GM19438 (cell line): ENCODE results near the gene SLC35A3.
"Not testable (repeated sequence)": the region's sequence is repeated elsewhere in the genome, so short reads cannot be mapped to it uniquely, and the experiment has no call there.

Experiments used
- ATAC-seq: cut with Tn5 transposase; IDR thresholded peaks from one replicate; pipeline ENCODE4 v1.9.1; 2021; ENCODE audit warnings: low read depth; ENCODE audit not compliant: unreplicated experiment

The SLC35A3 gene

GRCh38 chr1:99969729-99970621 is at the start of gene SLC35A3:
SLC35A3 (plus strand) TSS chr1:99969996; CDS start chr1:99993555, 23,559 bp downstream.
- ATAC-seq = peak; percentile 90

- ATAC-seq = no peak
Observed at GRCh38 chr1:99934801-99935200, 35.0 kb upstream of the SLC35A3 start.

- no peak for ATAC-seq
Observed at GRCh38 chr1:99935534-99935933, 34.3 kb upstream of the SLC35A3 start.

- ATAC-seq = no peak
Observed at GRCh38 chr1:99936071-99936470, 33.7 kb upstream of the SLC35A3 start.

GRCh38 chr1:99942723-99943122 is 27.1 kb upstream of the SLC35A3 start:
- no peak for ATAC-seq

GRCh38 chr1:99943223-99943794 is 26.5 kb upstream of the SLC35A3 start:
- ATAC-seq = no peak

GRCh38 chr1:99944192-99944591 is 25.6 kb upstream of the SLC35A3 start:
- ATAC-seq = no peak

- ATAC-seq = no peak
Observed at GRCh38 chr1:99945174-99945573, 24.6 kb upstream of the SLC35A3 start.

- ATAC-seq = no peak
Observed at GRCh38 chr1:99950486-99950885, 19.3 kb upstream of the SLC35A3 start.

GRCh38 chr1:99952522-99952921 is 17.3 kb upstream of the SLC35A3 start:
- no peak for ATAC-seq

- ATAC-seq = no peak
Observed at GRCh38 chr1:99955375-99955774, 14.4 kb upstream of the SLC35A3 start.

- ATAC-seq = no peak
Observed at GRCh38 chr1:99956755-99957154, 13.0 kb upstream of the SLC35A3 start.

GRCh38 chr1:99957818-99958217 is 12.0 kb upstream of the SLC35A3 start:
- ATAC-seq = no peak

GRCh38 chr1:99959189-99959705 is 10.5 kb upstream of the SLC35A3 start:
- ATAC-seq = not testable (repeated sequence)

- ATAC-seq = not testable (repeated sequence)
Observed at GRCh38 chr1:99960260-99960659, 9.5 kb upstream of the SLC35A3 start.

- no peak for ATAC-seq
Observed at GRCh38 chr1:99963041-99963795, 6.6 kb upstream of the SLC35A3 start.

GRCh38 chr1:99964806-99965205 is 5.0 kb upstream of the SLC35A3 start:
- ATAC-seq = no peak

GRCh38 chr1:99965646-99966375 is 4.0 kb upstream of the SLC35A3 start:
- ATAC-seq = no peak

- ATAC-seq = no peak
Observed at GRCh38 chr1:99968214-99968613, 1.6 kb upstream of the SLC35A3 start.

- peak; percentile 3 for ATAC-seq
Observed at GRCh38 chr1:99969260-99969728, 502 bp upstream of the SLC35A3 start.
